Vagina (tissue), 2 donors: ENCODE data around the gene ZFYVE26. TPM values are rescaled to one million over a fixed set of nuclear protein-coding genes. Genes with fewer than 3 reads are reported as not detected.

Source experiments
- DNase-seq, 2 donors: peaks; one replicate each; pipeline ENCODE4 v3.0.0-alpha.2; 2017; ENCODE audit errors: extremely low spot score in 2 of 2
- H3K27ac ChIP-seq: fragments of 200-600 bp; sonication (generic); one replicate; pipeline ENCODE4 v1.5.1; 2019
- H3K27me3 ChIP-seq: fragments of 200-600 bp; sonication (generic); one replicate; pipeline ENCODE4 v1.5.1; 2019
- H3K36me3 ChIP-seq, 2 donors: fragments of 200-600 bp; sonication (generic); one replicate each; pipeline ENCODE4 v1.5.1; 2017 to 2019
- H3K4me1 ChIP-seq: fragments of 200-600 bp; sonication (generic); one replicate; pipeline ENCODE4 v1.5.1; 2019
- H3K4me3 ChIP-seq, 2 donors: fragments of 200-600 bp; sonication (generic); 1 replicate in 1 of 2; 2 replicates in 1 of 2; pipeline ENCODE4 v1.5.1; 2016 to 2019
- H3K9me3 ChIP-seq: fragments of 200-600 bp; sonication (generic); one replicate; pipeline ENCODE4 v1.5.1; 2019
- CTCF ChIP-seq, 3 experiments: fragments of 450-650 bp in 2 of 3; fragments of 200-600 bp in 1 of 3; sonication (generic) in 1 of 3; IDR thresholded peaks; one replicate each; pipeline ENCODE4 v1.5.1; 2017 to 2019; ENCODE audit warnings: antibody characterized with exemption in 3 of 3, mild to moderate bottlenecking in 2 of 3, moderate library complexity in 2 of 3
- POLR2A ChIP-seq, 2 donors: fragments of 450-650 bp; IDR thresholded peaks; one replicate each; pipeline ENCODE4 v1.6.1; 2017; ENCODE audit warnings: antibody characterized with exemption in 2 of 2, mild to moderate bottlenecking in 2 of 2, moderate library complexity in 2 of 2
- POLR2AphosphoS5 ChIP-seq, 2 donors: sonication (generic); formaldehyde crosslinking; IDR thresholded peaks; one replicate each; pipeline ENCODE4 v1.9.0; 2017; ENCODE audit warnings: antibody characterized with exemption in 2 of 2, mild to moderate bottlenecking in 2 of 2, low read depth in 1 of 2; ENCODE audit not compliant: insufficient read depth in 1 of 2
- intact Hi-C: fragments of 100-400 bp; cut with DNase I; formaldehyde crosslinking; loops from one replicate; pipeline ENCODE4 v1.15.1; 2023
- total RNA-seq: library from RNA; depleted of rRNA; stranded (reverse); fragments of >200 nt; gene quantifications from one replicate; pipeline ENCODE4 v1.2.3, GENCODE V29; 2016

ZFYVE26 gene
- total RNA-seq, 1 donor from 2014 or later: 30.2 TPM

GRCh38 chr14:67787673-67788072 lies 28.7 kb downstream of the ZFYVE26 start:
- no peaks in the 10 kb centered on the region for H3K27me3 ChIP-seq
- no peaks in the 10 kb centered on the region for H3K4me1 ChIP-seq
- TF ChIP-seq POLR2A (IDR thresholded peaks at IDR 0.05) (no peak), POLR2AphosphoS5 (IDR thresholded peaks at IDR 0.05; ENCODE audit: insufficient read depth in 1 of 2, low read depth in 1 of 2) (no peak), CTCF (IDR thresholded peaks at IDR 0.05) (no peak)
- no peak overlapping the region for H3K4me3 ChIP-seq
- H3K27ac ChIP-seq: no peak overlapping the region
- peaks cover 0 to 78% of the 10 kb centered on the region in 2 donors for H3K36me3 ChIP-seq
- intact Hi-C loops: no loop called here
- no peak for DNase-seq
- H3K9me3 ChIP-seq: no peaks in the 10 kb centered on the region

- Histone ChIP-seq H3K36me3 (peaks cover 0 to 91% of the 10 kb centered on the region in 2 donors), H3K4me3 (no peak overlapping the region), H3K27ac (no peak overlapping the region), H3K9me3 (no peaks in the 10 kb centered on the region), H3K4me1 (no peaks in the 10 kb centered on the region), H3K27me3 (no peaks in the 10 kb centered on the region)
- no peak for DNase-seq
- TF ChIP-seq POLR2AphosphoS5 (IDR thresholded peaks at IDR 0.05; ENCODE audit: insufficient read depth in 1 of 2, low read depth in 1 of 2): no peak
- TF ChIP-seq CTCF (IDR thresholded peaks at IDR 0.05): no peak
- TF ChIP-seq POLR2A (IDR thresholded peaks at IDR 0.05): no peak
- intact Hi-C loops: no loop called here
These were observed 30.9 kb downstream of the ZFYVE26 start for GRCh38 chr14:67785270-67786109.

GRCh38 chr14:67784244-67784823 lies 32.1 kb downstream of the ZFYVE26 start:
- no peak overlapping the region for H3K4me3 ChIP-seq
- no peak for DNase-seq
- H3K36me3 ChIP-seq: peaks cover 0 to 92% of the 10 kb centered on the region in 2 donors
- H3K27ac ChIP-seq: no peak overlapping the region
- TF ChIP-seq POLR2A (IDR thresholded peaks at IDR 0.05): no peak
- TF ChIP-seq POLR2AphosphoS5 (IDR thresholded peaks at IDR 0.05; ENCODE audit: insufficient read depth in 1 of 2, low read depth in 1 of 2): no peak
- TF ChIP-seq CTCF (IDR thresholded peaks at IDR 0.05): no peak
- no peaks in the 10 kb centered on the region for H3K9me3 ChIP-seq
- intact Hi-C loops: no loop called here
- H3K4me1 ChIP-seq: no peaks in the 10 kb centered on the region
- no peaks in the 10 kb centered on the region for H3K27me3 ChIP-seq

DNA sequence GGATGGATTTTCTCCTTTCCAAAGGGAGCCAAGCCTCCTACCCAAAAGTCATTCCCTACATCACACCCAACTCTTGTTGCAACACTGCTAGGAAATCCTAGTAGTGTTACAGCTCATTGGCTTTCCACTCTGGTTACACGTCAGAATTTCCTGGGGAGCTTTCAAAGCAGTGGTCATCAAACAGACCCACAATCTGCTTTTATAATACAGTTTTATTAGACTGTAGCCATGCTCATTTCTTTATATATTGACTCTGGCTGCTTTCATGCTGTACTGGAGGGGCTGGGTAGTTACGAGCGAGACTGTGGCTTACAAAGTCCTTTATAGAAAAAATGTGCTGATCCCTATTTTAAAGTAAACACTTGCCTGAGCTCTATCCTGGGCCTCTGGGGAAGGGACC lies 34.3 kb downstream of the ZFYVE26 start:
- no peak for TF ChIP-seq POLR2A (IDR thresholded peaks at IDR 0.05)
- no peak for TF ChIP-seq POLR2AphosphoS5 (IDR thresholded peaks at IDR 0.05; ENCODE audit: insufficient read depth in 1 of 2, low read depth in 1 of 2)
- no peak for TF ChIP-seq CTCF (IDR thresholded peaks at IDR 0.05)
- Histone ChIP-seq H3K27ac (no peak overlapping the region), H3K4me3 (no peak overlapping the region), H3K4me1 (no peaks in the 10 kb centered on the region), H3K27me3 (no peaks in the 10 kb centered on the region), H3K9me3 (no peaks in the 10 kb centered on the region), H3K36me3 (peaks cover 0 to 90% of the 10 kb centered on the region in 2 donors)
- no peak for DNase-seq
- intact Hi-C loops: no loop called here

DNA sequence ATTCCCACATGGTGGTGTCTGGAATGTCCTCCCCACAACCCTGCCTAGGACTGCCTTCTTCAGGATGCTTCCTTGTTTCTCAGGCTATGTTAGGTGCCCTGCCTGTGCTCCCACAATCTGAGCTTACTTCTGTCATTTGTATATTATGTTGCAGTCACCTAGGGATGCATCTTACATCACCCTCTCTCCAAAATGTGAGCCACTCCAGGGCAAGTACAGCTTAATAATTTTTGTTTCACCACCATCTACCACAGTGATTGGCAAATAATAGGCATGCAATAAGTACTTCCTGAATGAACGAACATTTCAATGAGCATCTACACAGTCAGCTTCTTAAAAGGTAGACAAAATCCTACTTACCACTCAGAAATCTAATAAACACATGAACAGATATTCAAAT lies 37.6 kb downstream of the ZFYVE26 start:
- Histone ChIP-seq H3K4me1 (no peaks in the 10 kb centered on the region), H3K27me3 (no peaks in the 10 kb centered on the region), H3K36me3 (peaks cover 0 to 96% of the 10 kb centered on the region in 2 donors), H3K9me3 (no peaks in the 10 kb centered on the region), H3K4me3 (no peak overlapping the region), H3K27ac (no peak overlapping the region)
- DNase-seq: no peak
- intact Hi-C loops: no loop called here
- TF ChIP-seq POLR2AphosphoS5 (IDR thresholded peaks at IDR 0.05; ENCODE audit: insufficient read depth in 1 of 2, low read depth in 1 of 2) (no peak), POLR2A (IDR thresholded peaks at IDR 0.05) (no peak), CTCF (IDR thresholded peaks at IDR 0.05) (no peak)
